CD14-positive monocyte (primary cell): ENCODE data around the gene POU2F2. TPM values are rescaled to one million over a fixed set of nuclear protein-coding genes. Genes with fewer than 3 reads are reported as not detected.

Source experiments
- DNase-seq, 3 donors: peaks; one replicate each; pipeline ENCODE4 v3.0.0-alpha.2; 2011 to 2022
- H2AFZ ChIP-seq: 2 replicates; pipeline ENCODE4 v1.6.0; 2012; ENCODE audit warnings: mild to moderate bottlenecking, low read depth, low read length, inconsistent platforms; ENCODE audit not compliant: insufficient read depth, poor library complexity, severe bottlenecking
- H3K27ac ChIP-seq, 2 donors: 1 replicate in 1 of 2; 2 replicates in 1 of 2; pipeline ENCODE4 v1.5.1; 2012 to 2013; ENCODE audit warnings: low read length in 2 of 2, control low read depth in 1 of 2, inconsistent platforms in 1 of 2, low read depth in 1 of 2, mild to moderate bottlenecking in 1 of 2
- H3K27me3 ChIP-seq, 2 donors: one replicate each; pipeline versions ENCODE4 v1.6.0 to v1.6.1; 2011 to 2013; ENCODE audit warnings: low read length in 2 of 2; ENCODE audit not compliant: control insufficient read depth in 2 of 2, insufficient read depth in 2 of 2
- H3K36me3 ChIP-seq, 2 donors: replicated peaks in 1 of 2; 1 replicate in 1 of 2; 2 replicates in 1 of 2; pipeline versions ENCODE4 v1.5.1 to v1.6.1; 2012 to 2013; ENCODE audit warnings: low read length in 2 of 2, control low read depth in 1 of 2, inconsistent platforms in 1 of 2, mild to moderate bottlenecking in 1 of 2; ENCODE audit not compliant: insufficient read depth in 2 of 2, control insufficient read depth in 1 of 2
- H3K4me1 ChIP-seq, 2 donors: 1 replicate in 1 of 2; 2 replicates in 1 of 2; pipeline versions ENCODE4 v1.5.1 to v1.6.1; 2012 to 2013; ENCODE audit warnings: low read length in 2 of 2, control low read depth in 1 of 2, inconsistent platforms in 1 of 2, mild to moderate bottlenecking in 1 of 2, moderate library complexity in 1 of 2; ENCODE audit not compliant: insufficient read depth in 2 of 2, control insufficient read depth in 1 of 2
- H3K4me2 ChIP-seq: replicated peaks from 2 replicates; pipeline ENCODE3; 2012; ENCODE audit warnings: low read length, moderate library complexity, mild to moderate bottlenecking; ENCODE audit not compliant: poor library complexity, severe bottlenecking; ENCODE audit errors: extremely low read depth
- H3K4me3 ChIP-seq, 3 experiments: fragments of 200-600 bp in 1 of 3; sonication (generic) in 1 of 3; replicated peaks in 1 of 3; 1 replicate in 2 of 3; 2 replicates in 1 of 3; pipeline ENCODE4 v1.5.1; 2011 to 2013; ENCODE audit warnings: low read length in 3 of 3, mild to moderate bottlenecking in 3 of 3, control low read depth in 2 of 3, low read depth in 2 of 3, inconsistent platforms in 1 of 3, moderate library complexity in 1 of 3
- H3K79me2 ChIP-seq: 2 replicates; pipeline ENCODE4 v1.6.0; 2012; ENCODE audit warnings: mild to moderate bottlenecking, control low read depth, inconsistent platforms, low read length, moderate library complexity; ENCODE audit not compliant: insufficient read depth
- H3K9ac ChIP-seq: 2 replicates; pipeline ENCODE4 v1.6.0; 2017; ENCODE audit warnings: low read length, mild to moderate bottlenecking; ENCODE audit not compliant: insufficient read depth, poor library complexity, severe bottlenecking
- H3K9me3 ChIP-seq, 2 donors: replicated peaks in 1 of 2; 1 replicate in 1 of 2; 2 replicates in 1 of 2; pipeline versions ENCODE4 v1.5.1 to v1.6.1; 2012 to 2013; ENCODE audit warnings: low read length in 2 of 2, control low read depth in 1 of 2; ENCODE audit not compliant: control insufficient read depth in 1 of 2, insufficient read depth in 1 of 2
- H4K20me1 ChIP-seq: 2 replicates; pipeline ENCODE4 v1.6.0; 2012; ENCODE audit warnings: mild to moderate bottlenecking, low read length, control low read depth, moderate library complexity; ENCODE audit not compliant: insufficient read depth
- H3K27ac Mint-ChIP-seq, 7 donors: one replicate each; pipeline ENCODE4 v1.8.0; 2020; ENCODE audit warnings: mild to moderate bottlenecking in 7 of 7, mixed read lengths in 7 of 7, moderate library complexity in 6 of 7, inconsistent platforms in 2 of 7
- H3K27me3 Mint-ChIP-seq, 3 donors: one replicate each; pipeline ENCODE4 v1.8.0; 2021 to 2022; ENCODE audit warnings: low read depth in 3 of 3, mild to moderate bottlenecking in 3 of 3, mixed read lengths in 3 of 3, moderate library complexity in 3 of 3, inconsistent platforms in 1 of 3
- H3K36me3 Mint-ChIP-seq, 2 donors: one replicate each; pipeline ENCODE4 v1.8.0; 2020; ENCODE audit warnings: mixed read lengths in 2 of 2, inconsistent platforms in 1 of 2, mild to moderate bottlenecking in 1 of 2
- H3K4me1 Mint-ChIP-seq: one replicate; pipeline ENCODE4 v1.8.0; 2020; ENCODE audit warnings: mild to moderate bottlenecking, mixed read lengths
- H3K4me3 Mint-ChIP-seq, 2 donors: one replicate each; pipeline ENCODE4 v1.8.0; 2020; ENCODE audit warnings: mild to moderate bottlenecking in 2 of 2, mixed read lengths in 2 of 2, moderate library complexity in 1 of 2
- H3K9me3 Mint-ChIP-seq, 7 donors: one replicate each; pipeline ENCODE4 v1.8.0; 2020 to 2022; ENCODE audit warnings: mixed read lengths in 7 of 7, mild to moderate bottlenecking in 6 of 7, moderate library complexity in 6 of 7, inconsistent platforms in 2 of 7
- WGBS: methylation state at CpG from one replicate; pipeline ENCODE4 v1.1.5; 2013; ENCODE audit warnings: missing lambda C conversion rate; ENCODE audit not compliant: insufficient coverage; 5-methylcytosine and 5-hydroxymethylcytosine counted together
- intact Hi-C, 2 donors: fragments of 100-400 bp; cut with micrococcal nuclease; formaldehyde crosslinking; loops; one replicate each; pipeline versions ENCODE4 v1.15.0 to v1.15.1; 2023
- polyA plus RNA-seq, 3 donors: library from polyadenylated mRNA; depleted of rRNA in 1 of 3; unstranded in 2 of 3; stranded (reverse) in 1 of 3; fragments of 300-500 nt in 2 of 3; fragments of >200 nt in 1 of 3; fragmentation: Illumina TruSeq in 2 of 3; gene quantifications; 1 replicate in 2 of 3; 2 replicates in 1 of 3; pipeline ENCODE4 v1.2.3, GENCODE V29; 2012 to 2021
- TF ChIP-seq, protein P1 (sequence below): fragments of 200-600 bp; IDR thresholded peaks from one replicate; pipeline ENCODE4 v1.8.0; 2022; ENCODE audit warnings: antibody characterized with exemption, mild to moderate bottlenecking

The POU2F2 gene
- polyA plus RNA-seq, 3 donors = 20.0 to 147 (median 28.2) TPM

DNA sequence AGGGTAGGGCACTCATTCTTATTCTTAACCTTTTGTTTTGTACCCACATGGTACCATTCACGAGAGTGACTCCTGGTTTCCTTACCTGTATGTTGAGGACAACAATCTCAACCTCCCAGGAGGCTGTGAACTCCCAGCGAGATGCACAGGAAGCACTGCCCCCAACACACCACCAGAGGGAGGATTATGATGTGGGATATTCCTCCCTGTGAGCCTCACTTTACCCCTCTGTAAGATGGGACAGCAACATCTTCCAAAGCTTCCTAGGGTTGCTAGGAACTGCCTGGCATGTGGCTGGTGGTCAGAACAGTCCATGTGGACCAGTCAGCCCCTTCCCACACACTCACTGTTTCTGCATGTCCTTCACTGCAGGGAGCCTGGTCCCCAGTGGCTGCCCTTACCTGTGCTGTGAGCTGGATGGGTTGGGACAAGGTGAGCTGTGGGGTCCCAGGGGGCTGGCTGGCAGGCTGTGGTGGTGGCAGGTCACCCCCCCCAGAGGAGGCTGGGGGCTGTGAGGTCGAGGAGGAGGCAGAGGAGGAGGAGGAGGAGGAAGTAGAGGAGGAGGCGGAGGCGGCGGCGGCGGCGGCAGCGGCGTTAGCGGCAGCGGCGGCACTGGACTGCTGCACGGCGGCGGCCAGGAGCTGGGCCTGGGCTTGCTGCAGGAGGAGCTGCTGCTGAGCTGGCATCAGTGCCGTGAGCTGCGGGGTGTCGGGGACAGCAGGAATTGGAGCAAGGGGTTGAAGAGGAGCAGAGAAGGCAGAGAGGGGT, 15.8 kb downstream of the POU2F2 start:
- H3K9me3 Mint-ChIP-seq = no peaks in the 10 kb centered on the region
- peaks cover 75 to 97% of the 10 kb centered on the region in 2 donors for H3K36me3 Mint-ChIP-seq
- peaks cover 72% of the 10 kb centered on the region for H4K20me1 ChIP-seq
- peaks cover 36% of the 10 kb centered on the region for H3K4me1 Mint-ChIP-seq
- WGBS = 98% methylated on average over 14 of the region's 20 CpGs
- H3K27me3 ChIP-seq = no peaks in the 10 kb centered on the region
- peaks cover 10% of the 10 kb centered on the region for H3K79me2 ChIP-seq
- H3K4me3 ChIP-seq = no peak overlapping the region
- no peak overlapping the region for H3K4me3 Mint-ChIP-seq
- H3K27ac Mint-ChIP-seq = no peak overlapping the region
- TF ChIP-seq, protein P1, sequence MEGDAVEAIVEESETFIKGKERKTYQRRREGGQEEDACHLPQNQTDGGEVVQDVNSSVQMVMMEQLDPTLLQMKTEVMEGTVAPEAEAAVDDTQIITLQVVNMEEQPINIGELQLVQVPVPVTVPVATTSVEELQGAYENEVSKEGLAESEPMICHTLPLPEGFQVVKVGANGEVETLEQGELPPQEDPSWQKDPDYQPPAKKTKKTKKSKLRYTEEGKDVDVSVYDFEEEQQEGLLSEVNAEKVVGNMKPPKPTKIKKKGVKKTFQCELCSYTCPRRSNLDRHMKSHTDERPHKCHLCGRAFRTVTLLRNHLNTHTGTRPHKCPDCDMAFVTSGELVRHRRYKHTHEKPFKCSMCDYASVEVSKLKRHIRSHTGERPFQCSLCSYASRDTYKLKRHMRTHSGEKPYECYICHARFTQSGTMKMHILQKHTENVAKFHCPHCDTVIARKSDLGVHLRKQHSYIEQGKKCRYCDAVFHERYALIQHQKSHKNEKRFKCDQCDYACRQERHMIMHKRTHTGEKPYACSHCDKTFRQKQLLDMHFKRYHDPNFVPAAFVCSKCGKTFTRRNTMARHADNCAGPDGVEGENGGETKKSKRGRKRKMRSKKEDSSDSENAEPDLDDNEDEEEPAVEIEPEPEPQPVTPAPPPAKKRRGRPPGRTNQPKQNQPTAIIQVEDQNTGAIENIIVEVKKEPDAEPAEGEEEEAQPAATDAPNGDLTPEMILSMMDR = no peak
- no peak overlapping the region for H3K4me2 ChIP-seq
- no peak overlapping the region for H3K9ac ChIP-seq
- H2AFZ ChIP-seq = no peak overlapping the region
- peaks cover 68 to 89% of the 10 kb centered on the region in 2 donors for H3K36me3 ChIP-seq
- peaks cover 17 to 19% of the 10 kb centered on the region in 2 donors for H3K4me1 ChIP-seq
- DNase-seq = no peak
- H3K9me3 ChIP-seq = no peaks in the 10 kb centered on the region
- intact Hi-C loops = no loop called here
- peaks cover 0 to 2% (median 0%) of the 10 kb centered on the region in 3 donors for H3K27me3 Mint-ChIP-seq
- peak overlapping the region in 1 of 2 donors; percentile 32 for H3K27ac ChIP-seq

DNA sequence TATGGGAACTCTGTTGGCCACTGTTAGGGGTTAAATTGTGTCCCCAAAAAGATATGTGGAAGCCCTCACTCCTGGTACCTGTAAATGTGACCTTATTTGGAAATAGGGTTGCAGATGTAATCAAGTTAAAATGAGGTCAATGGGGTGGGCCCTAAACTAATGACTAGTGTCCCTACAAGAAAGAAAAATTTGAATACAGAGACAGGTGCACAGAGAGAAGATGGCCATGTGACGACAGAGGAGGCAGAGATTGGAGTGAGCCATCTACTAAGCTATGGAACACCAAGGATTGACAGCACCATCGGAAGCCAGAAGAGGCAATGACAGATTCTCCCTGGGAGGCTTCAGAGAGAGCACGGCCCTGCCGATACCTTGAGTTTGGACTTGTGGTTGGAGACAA, 16.5 kb downstream of the POU2F2 start:
- Mint-ChIP-seq H3K9me3 (no peaks in the 10 kb centered on the region), H3K27me3 (peaks cover 0 to 2% (median 0%) of the 10 kb centered on the region in 3 donors), H3K4me1 (peaks cover 36% of the 10 kb centered on the region), H3K27ac (peak overlapping the region in 2 of 7 donors; percentile 6 to 33), H3K36me3 (peaks cover 83 to 100% of the 10 kb centered on the region in 2 donors), H3K4me3 (no peak overlapping the region)
- H3K4me3 ChIP-seq = no peak overlapping the region
- no peaks in the 10 kb centered on the region for H3K27me3 ChIP-seq
- peaks cover 80% of the 10 kb centered on the region for H4K20me1 ChIP-seq
- DNase-seq = no peak
- intact Hi-C loops = no loop called here
- TF ChIP-seq, protein P1 = no peak
- no peaks in the 10 kb centered on the region for H3K9me3 ChIP-seq
- peaks cover 9 to 11% of the 10 kb centered on the region in 2 donors for H3K4me1 ChIP-seq
- H3K4me2 ChIP-seq = no peak overlapping the region
- H3K36me3 ChIP-seq = peaks cover 76 to 97% of the 10 kb centered on the region in 2 donors
- H3K27ac ChIP-seq = peak overlapping the region in 1 of 2 donors; percentile 27
- WGBS = 93% methylated on average over 4 of the region's 4 CpGs
- no peak overlapping the region for H3K9ac ChIP-seq
- H2AFZ ChIP-seq = no peak overlapping the region
- H3K79me2 ChIP-seq = peaks cover 10% of the 10 kb centered on the region
